Measurements from ENCODE around the gene MKNK2. TPM values are rescaled to one million over a fixed set of nuclear protein-coding genes. Genes with fewer than 3 reads are reported as not detected.

The MKNK2 gene
- total and polyA plus RNA-seq, 2 of the 13 experiments (the other 11 are each of a cell fraction or from before 2014, with no cell fraction given): 44.9 to 112 TPM

DNA sequence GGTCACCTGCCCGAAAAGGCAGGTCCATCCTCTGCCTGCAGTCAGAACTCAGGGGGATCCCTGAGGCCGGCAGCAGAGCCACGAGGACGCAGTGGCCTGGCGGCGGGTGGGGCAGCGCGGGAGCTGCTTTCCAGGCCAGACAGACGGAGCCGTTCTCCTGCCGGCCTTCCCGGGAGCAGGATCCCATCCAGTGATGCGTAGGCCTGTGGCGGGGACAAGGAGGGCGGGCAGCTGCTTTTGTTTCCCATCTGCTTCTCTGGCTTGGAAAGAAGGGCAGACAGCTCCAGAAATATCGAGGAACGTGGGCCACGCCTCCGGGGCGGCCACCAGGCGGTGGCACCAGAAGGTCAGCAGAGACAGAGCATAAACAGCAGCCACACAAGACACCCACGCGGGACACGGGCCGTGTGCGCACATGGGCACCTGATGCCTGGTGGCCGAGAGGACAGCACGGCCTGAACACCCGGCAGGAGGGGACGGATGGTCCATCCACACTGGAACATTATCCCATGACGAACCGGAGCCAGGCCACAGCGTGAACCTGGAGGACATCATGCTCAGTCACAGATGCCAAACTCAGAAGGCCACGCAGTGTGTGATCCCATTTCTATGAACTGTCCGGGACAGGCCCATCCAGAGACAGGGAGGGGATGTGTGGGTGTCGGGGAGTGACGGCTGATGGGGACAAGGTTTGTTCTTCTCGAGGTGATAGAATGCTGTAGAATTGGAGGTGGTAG is 13.9 kb upstream of the MKNK2 start (continued):
- TF ChIP-seq, protein P1, sequence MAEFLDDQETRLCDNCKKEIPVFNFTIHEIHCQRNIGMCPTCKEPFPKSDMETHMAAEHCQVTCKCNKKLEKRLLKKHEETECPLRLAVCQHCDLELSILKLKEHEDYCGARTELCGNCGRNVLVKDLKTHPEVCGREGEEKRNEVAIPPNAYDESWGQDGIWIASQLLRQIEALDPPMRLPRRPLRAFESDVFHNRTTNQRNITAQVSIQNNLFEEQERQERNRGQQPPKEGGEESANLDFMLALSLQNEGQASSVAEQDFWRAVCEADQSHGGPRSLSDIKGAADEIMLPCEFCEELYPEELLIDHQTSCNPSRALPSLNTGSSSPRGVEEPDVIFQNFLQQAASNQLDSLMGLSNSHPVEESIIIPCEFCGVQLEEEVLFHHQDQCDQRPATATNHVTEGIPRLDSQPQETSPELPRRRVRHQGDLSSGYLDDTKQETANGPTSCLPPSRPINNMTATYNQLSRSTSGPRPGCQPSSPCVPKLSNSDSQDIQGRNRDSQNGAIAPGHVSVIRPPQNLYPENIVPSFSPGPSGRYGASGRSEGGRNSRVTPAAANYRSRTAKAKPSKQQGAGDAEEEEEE (CRISPR knock-in tag; IDR thresholded peaks at IDR 0.05; ENCODE audit: borderline replicate concordance): no peak
- TF ChIP-seq, protein P2, sequence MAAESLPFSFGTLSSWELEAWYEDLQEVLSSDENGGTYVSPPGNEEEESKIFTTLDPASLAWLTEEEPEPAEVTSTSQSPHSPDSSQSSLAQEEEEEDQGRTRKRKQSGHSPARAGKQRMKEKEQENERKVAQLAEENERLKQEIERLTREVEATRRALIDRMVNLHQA (CRISPR knock-in tag; IDR thresholded peaks at IDR 0.05): no peak
- TF ChIP-seq ARNT2 (CRISPR knock-in tag; IDR thresholded peaks at IDR 0.05; ENCODE audit: low read depth) (no peak), KLF13 (CRISPR knock-in tag; IDR thresholded peaks at IDR 0.05) (no peak), RFX3 (CRISPR knock-in tag; IDR thresholded peaks at IDR 0.05) (no peak), IKZF4 (CRISPR knock-in tag; IDR thresholded peaks at IDR 0.05; ENCODE audit: borderline replicate concordance, low read depth, not compliant biosample characterization) (no peak), ZNF333 (CRISPR knock-in tag; IDR thresholded peaks at IDR 0.05; ENCODE audit: borderline replicate concordance) (no peak), ZFP90 (CRISPR knock-in tag; IDR thresholded peaks at IDR 0.05; ENCODE audit: borderline replicate concordance) (no peak), WIZ (CRISPR knock-in tag; IDR thresholded peaks at IDR 0.05) (no peak), SALL1 (CRISPR knock-in tag; IDR thresholded peaks at IDR 0.05) (0 out of 2 replicates have a peak, but pooled peaks have one; percentile 65), ZFP37 (CRISPR knock-in tag; IDR thresholded peaks at IDR 0.05; ENCODE audit: borderline replicate concordance) (no peak), RBM22 (optimal IDR thresholded peaks at IDR 0.05; ENCODE audit: low read length) (no peak), ZNF501 (CRISPR knock-in tag; IDR thresholded peaks at IDR 0.05) (peak; percentile 72; the same call in 1 of the 2 replicates), MBD4 (IDR thresholded peaks at IDR 0.05; ENCODE audit: borderline replicate concordance, low read length) (no peak)
- TF ChIP-seq, protein P3, sequence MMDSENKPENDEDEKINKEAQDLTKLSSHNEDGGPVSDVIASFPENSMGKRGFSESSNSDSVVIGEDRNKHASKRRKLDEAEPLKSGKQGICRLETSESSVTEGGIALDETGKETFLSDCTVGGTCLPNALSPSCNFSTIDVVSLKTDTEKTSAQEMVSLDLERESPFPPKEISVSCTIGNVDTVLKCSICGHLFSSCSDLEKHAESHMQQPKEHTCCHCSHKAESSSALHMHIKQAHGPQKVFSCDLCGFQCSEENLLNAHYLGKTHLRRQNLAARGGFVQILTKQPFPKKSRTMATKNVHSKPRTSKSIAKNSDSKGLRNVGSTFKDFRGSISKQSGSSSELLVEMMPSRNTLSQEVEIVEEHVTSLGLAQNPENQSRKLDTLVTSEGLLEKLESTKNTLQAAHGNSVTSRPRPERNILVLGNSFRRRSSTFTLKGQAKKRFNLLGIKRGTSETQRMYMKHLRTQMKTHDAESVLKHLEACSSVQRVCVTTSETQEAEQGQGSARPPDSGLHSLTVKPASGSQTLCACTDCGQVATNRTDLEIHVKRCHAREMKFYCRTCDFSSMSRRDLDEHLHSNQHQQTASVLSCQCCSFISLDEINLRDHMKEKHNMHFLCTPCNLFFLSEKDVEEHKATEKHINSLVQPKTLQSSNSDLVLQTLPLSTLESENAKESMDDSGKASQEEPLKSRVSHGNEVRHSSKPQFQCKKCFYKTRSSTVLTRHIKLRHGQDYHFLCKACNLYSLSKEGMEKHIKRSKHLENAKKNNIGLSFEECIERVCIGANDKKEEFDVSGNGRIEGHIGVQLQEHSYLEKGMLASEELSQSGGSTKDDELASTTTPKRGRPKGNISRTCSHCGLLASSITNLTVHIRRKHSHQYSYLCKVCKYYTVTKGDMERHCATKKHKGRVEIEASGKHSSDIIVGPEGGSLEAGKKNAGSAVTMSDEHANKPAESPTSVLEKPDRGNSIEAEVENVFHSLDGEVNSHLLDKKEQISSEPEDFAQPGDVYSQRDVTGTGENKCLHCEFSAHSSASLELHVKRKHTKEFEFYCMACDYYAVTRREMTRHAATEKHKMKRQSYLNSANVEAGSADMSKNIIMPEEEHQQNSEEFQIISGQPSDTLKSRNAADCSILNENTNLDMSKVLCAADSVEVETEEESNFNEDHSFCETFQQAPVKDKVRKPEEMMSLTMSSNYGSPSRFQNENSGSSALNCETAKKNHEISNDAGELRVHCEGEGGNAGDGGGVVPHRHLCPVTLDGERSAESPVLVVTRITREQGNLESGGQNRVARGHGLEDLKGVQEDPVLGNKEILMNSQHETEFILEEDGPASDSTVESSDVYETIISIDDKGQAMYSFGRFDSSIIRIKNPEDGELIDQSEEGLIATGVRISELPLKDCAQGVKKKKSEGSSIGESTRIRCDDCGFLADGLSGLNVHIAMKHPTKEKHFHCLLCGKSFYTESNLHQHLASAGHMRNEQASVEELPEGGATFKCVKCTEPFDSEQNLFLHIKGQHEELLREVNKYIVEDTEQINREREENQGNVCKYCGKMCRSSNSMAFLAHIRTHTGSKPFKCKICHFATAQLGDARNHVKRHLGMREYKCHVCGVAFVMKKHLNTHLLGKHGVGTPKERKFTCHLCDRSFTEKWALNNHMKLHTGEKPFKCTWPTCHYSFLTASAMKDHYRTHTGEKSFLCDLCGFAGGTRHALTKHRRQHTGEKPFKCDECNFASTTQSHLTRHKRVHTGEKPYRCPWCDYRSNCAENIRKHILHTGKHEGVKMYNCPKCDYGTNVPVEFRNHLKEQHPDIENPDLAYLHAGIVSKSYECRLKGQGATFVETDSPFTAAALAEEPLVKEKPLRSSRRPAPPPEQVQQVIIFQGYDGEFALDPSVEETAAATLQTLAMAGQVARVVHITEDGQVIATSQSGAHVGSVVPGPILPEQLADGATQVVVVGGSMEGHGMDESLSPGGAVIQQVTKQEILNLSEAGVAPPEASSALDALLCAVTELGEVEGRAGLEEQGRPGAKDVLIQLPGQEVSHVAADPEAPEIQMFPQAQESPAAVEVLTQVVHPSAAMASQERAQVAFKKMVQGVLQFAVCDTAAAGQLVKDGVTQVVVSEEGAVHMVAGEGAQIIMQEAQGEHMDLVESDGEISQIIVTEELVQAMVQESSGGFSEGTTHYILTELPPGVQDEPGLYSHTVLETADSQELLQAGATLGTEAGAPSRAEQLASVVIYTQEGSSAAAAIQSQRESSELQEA (CRISPR knock-in tag; IDR thresholded peaks at IDR 0.05; ENCODE audit: not compliant biosample characterization): peak; percentile 80
- TF ChIP-seq, protein P4, sequence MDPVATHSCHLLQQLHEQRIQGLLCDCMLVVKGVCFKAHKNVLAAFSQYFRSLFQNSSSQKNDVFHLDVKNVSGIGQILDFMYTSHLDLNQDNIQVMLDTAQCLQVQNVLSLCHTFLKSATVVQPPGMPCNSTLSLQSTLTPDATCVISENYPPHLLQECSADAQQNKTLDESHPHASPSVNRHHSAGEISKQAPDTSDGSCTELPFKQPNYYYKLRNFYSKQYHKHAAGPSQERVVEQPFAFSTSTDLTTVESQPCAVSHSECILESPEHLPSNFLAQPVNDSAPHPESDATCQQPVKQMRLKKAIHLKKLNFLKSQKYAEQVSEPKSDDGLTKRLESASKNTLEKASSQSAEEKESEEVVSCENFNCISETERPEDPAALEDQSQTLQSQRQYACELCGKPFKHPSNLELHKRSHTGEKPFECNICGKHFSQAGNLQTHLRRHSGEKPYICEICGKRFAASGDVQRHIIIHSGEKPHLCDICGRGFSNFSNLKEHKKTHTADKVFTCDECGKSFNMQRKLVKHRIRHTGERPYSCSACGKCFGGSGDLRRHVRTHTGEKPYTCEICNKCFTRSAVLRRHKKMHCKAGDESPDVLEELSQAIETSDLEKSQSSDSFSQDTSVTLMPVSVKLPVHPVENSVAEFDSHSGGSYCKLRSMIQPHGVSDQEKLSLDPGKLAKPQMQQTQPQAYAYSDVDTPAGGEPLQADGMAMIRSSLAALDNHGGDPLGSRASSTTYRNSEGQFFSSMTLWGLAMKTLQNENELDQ (CRISPR knock-in tag; IDR thresholded peaks at IDR 0.05; ENCODE audit: borderline replicate concordance): no peak

Data from HepG2 (cell line).